MCF 10A (cell line): ENCODE data around the gene POLH. TPM values are rescaled to one million over a fixed set of nuclear protein-coding genes. Genes with fewer than 3 reads are reported as not detected.
"Not testable (repeated sequence)": the region's sequence is repeated elsewhere in the genome, so short reads cannot be mapped to it uniquely, and the experiment has no call there.

Experiments
- BruUV-seq: library from RNA; stranded (reverse); fragments of 400-500 nt; replicated peaks from 2 replicates; lab custom pipeline; 2021; lab: Mats Ljungman, UMichigan
- CTCF ChIA-PET: fragments of 300-600 bp; sonication (Branson Sonifier 250); formaldehyde crosslinking; extraction: SDS; loops from one replicate; lab custom pipeline; 2021; ENCODE audit warnings: antibody characterized with exemption, inconsistent platforms; lab: Yijun Ruan, JAX
- POLR2A ChIA-PET: fragments of 300-600, 350-650 bp; sonication (Branson Sonifier 250); formaldehyde crosslinking; extraction: SDS; loops from one replicate; lab custom pipeline; 2020; ENCODE audit warnings: antibody characterized with exemption, inconsistent platforms; lab: Yijun Ruan, JAX
- DNase-seq: peaks from one replicate; pipeline ENCODE4 v3.0.0-alpha.2; 2018; ENCODE audit not compliant: unreplicated experiment
- H3K27ac Mint-ChIP-seq: one replicate; pipeline ENCODE4 v1.8.0; 2022; ENCODE audit warnings: mild to moderate bottlenecking, low read depth, mixed read lengths; ENCODE audit not compliant: unreplicated experiment
- H3K27me3 Mint-ChIP-seq: one replicate; pipeline ENCODE4 v1.8.0; 2022; ENCODE audit warnings: mixed read lengths; ENCODE audit not compliant: insufficient read depth, unreplicated experiment
- H3K36me3 Mint-ChIP-seq: one replicate; pipeline ENCODE4 v1.8.0; 2022; ENCODE audit warnings: mild to moderate bottlenecking, moderate library complexity, mixed read lengths; ENCODE audit not compliant: insufficient read depth, unreplicated experiment
- H3K4me1 Mint-ChIP-seq: one replicate; pipeline ENCODE4 v1.8.0; 2022; ENCODE audit warnings: mixed read lengths; ENCODE audit not compliant: insufficient read depth, unreplicated experiment
- H3K4me3 Mint-ChIP-seq: one replicate; pipeline ENCODE4 v1.8.0; 2022; ENCODE audit warnings: mild to moderate bottlenecking, moderate library complexity, mixed read lengths; ENCODE audit not compliant: unreplicated experiment
- H3K9me3 Mint-ChIP-seq: one replicate; pipeline ENCODE4 v1.8.0; 2022; ENCODE audit warnings: mixed read lengths; ENCODE audit not compliant: unreplicated experiment
- CTCF ChIP-seq: fragments of 200-600 bp; IDR thresholded peaks from one replicate; pipeline ENCODE4 v1.8.0; 2022; ENCODE audit warnings: antibody characterized with exemption, mild to moderate bottlenecking; ENCODE audit not compliant: unreplicated experiment
- intact Hi-C: fragments of 100-400 bp; cut with micrococcal nuclease; formaldehyde crosslinking; loops from 2 replicates; pipeline ENCODE4 v1.14.1; 2022
- total RNA-seq: library from RNA; stranded (reverse); gene quantifications from 2 replicates; pipeline ENCODE4 v1.2.3, GENCODE V29; 2022

Gene POLH
- total RNA-seq, 1 experiment from 2014 or later: 36.7 TPM

- no peaks in the 10 kb centered on the region for H3K27me3 Mint-ChIP-seq
- TF ChIP-seq CTCF: no peak
These were observed 35.5 kb upstream of the POLH start for GRCh38 chr6:43540507-43540906.

GRCh38 chr6:43541774-43542471 lies 34.1 kb upstream of the POLH start:
- Mint-ChIP-seq H3K9me3 (no peaks in the 10 kb centered on the region), H3K27ac (no peak overlapping the region), H3K4me1 (peaks cover 9% of the 10 kb centered on the region), H3K27me3 (no peaks in the 10 kb centered on the region), H3K36me3 (peaks cover 77% of the 10 kb centered on the region), H3K4me3 (no peak overlapping the region)
- DNase-seq: no peak
- no TSS peak for BruUV-seq
- intact Hi-C loops: no loop called here
- POLR2A ChIA-PET: interaction anchor here (0.8 to 1.1 kb wide), 2 partner anchors 10 to 34 kb away, joined by 3 to 4 read pairs; partner anchors contain the start of genes POLH and XPO5
- CTCF ChIA-PET: interaction anchor here (0.5 to 0.7 kb wide), 3 partner anchors 137 to 879 kb away, joined by 3 to 5 read pairs (median 4); no protein-coding TSS in a partner anchor
- no peak for TF ChIP-seq CTCF

More at GRCh38 chr6:43540507-43540906, 35.5 kb upstream of the POLH start:
- peaks cover 77% of the 10 kb centered on the region for H3K36me3 Mint-ChIP-seq
- ChIA-PET CTCF (no interaction called here), POLR2A (interaction anchor here (1.1 kb wide), 1 partner anchor 9 kb away, joined by 3 read pairs; no protein-coding TSS in a partner anchor)
- DNase-seq: no peak
- H3K27ac Mint-ChIP-seq: no peak overlapping the region
- H3K4me3 Mint-ChIP-seq: no peak overlapping the region
- intact Hi-C loops: no loop called here
- BruUV-seq: no TSS peak
- H3K4me1 Mint-ChIP-seq: peaks cover 9% of the 10 kb centered on the region
- H3K9me3 Mint-ChIP-seq: no peaks in the 10 kb centered on the region

GRCh38 chr6:43544461-43544860 lies 31.5 kb upstream of the POLH start:
- intact Hi-C loops: no loop called here
- ChIA-PET POLR2A (interaction anchor here (1.1 to 1.7 kb wide), 3 partner anchors 13 to 52 kb away, joined by 3 to 4 read pairs (median 4); no protein-coding TSS in a partner anchor), CTCF (interaction anchor here (0.6 kb wide), 1 partner anchor 42 kb away, joined by 3 read pairs; no protein-coding TSS in a partner anchor)
- Mint-ChIP-seq H3K27me3 (no peaks in the 10 kb centered on the region), H3K9me3 (no peaks in the 10 kb centered on the region), H3K27ac (no peak overlapping the region), H3K4me3 (no peak overlapping the region), H3K36me3 (peaks cover 78% of the 10 kb centered on the region), H3K4me1 (peaks cover 9% of the 10 kb centered on the region)
- BruUV-seq: no TSS peak
- no peak for TF ChIP-seq CTCF
- DNase-seq: no peak

- no peaks in the 10 kb centered on the region for H3K9me3 Mint-ChIP-seq
- BruUV-seq: no TSS peak
- POLR2A ChIA-PET: no interaction called here
- H3K27me3 Mint-ChIP-seq: no peaks in the 10 kb centered on the region
- DNase-seq: no peak
- no peak for TF ChIP-seq CTCF
- intact Hi-C loops: no loop called here
- H3K36me3 Mint-ChIP-seq: peaks cover 90% of the 10 kb centered on the region
- H3K4me3 Mint-ChIP-seq: no peak overlapping the region
- no peak overlapping the region for H3K27ac Mint-ChIP-seq
- H3K4me1 Mint-ChIP-seq: no peaks in the 10 kb centered on the region
- CTCF ChIA-PET: no interaction called here
These were observed 28.8 kb upstream of the POLH start for GRCh38 chr6:43547222-43547621.

GRCh38 chr6:43557620-43558019 lies 18.4 kb upstream of the POLH start:
- DNase-seq, H3K27me3 Mint-ChIP-seq, intact Hi-C loops, H3K27ac Mint-ChIP-seq, H3K9me3 Mint-ChIP-seq, H3K4me3 Mint-ChIP-seq, POLR2A ChIA-PET, BruUV-seq, H3K4me1 Mint-ChIP-seq: not testable (repeated sequence)
- peaks cover 98% of the 10 kb centered on the region for H3K36me3 Mint-ChIP-seq
- CTCF ChIA-PET: interaction anchor here (0.7 kb wide), 1 partner anchor 585 kb away, joined by 4 read pairs; no protein-coding TSS in a partner anchor
